Astrocyte (in vitro differentiated cells and primary cell): ENCODE measurements around the gene MATR3. TPM values are rescaled to one million over a fixed set of nuclear protein-coding genes. Genes with fewer than 3 reads are reported as not detected.

Source experiments
- DNase-seq: peaks from one replicate; pipeline ENCODE4 v3.0.0-alpha.2; 2010; ENCODE audit warnings: low read depth
- FAIRE-seq: peaks from 2 replicates; lab custom pipeline; 2011; peaks lifted over from hg19 to GRCh38; lab: Jason Lieb, UNC
- H2AFZ ChIP-seq: 2 replicates; pipeline ENCODE4 v1.6.0; 2012; ENCODE audit warnings: low read depth, low read length, inconsistent platforms
- H3K27ac ChIP-seq: 2 replicates; pipeline ENCODE4 v1.5.1; 2011; ENCODE audit warnings: low read depth, low read length, inconsistent platforms
- H3K27me3 ChIP-seq: 2 replicates; pipeline ENCODE4 v1.6.0; 2011; ENCODE audit warnings: low read length, inconsistent platforms; ENCODE audit not compliant: insufficient read depth
- H3K36me3 ChIP-seq: 2 replicates; pipeline ENCODE4 v1.5.1; 2011; ENCODE audit warnings: low read length, inconsistent platforms; ENCODE audit not compliant: insufficient read depth
- H3K4me1 ChIP-seq: 2 replicates; pipeline ENCODE4 v1.5.1; 2011; ENCODE audit warnings: low read length, inconsistent platforms; ENCODE audit not compliant: insufficient read depth
- H3K4me2 ChIP-seq: 2 replicates; pipeline ENCODE4 v1.6.0; 2012; ENCODE audit warnings: low read length, inconsistent platforms
- H3K4me3 ChIP-seq: 2 replicates; pipeline ENCODE4 v1.5.1; 2011; ENCODE audit warnings: low read depth, mild to moderate bottlenecking, low read length, inconsistent platforms; ENCODE audit not compliant: insufficient read depth
- H3K79me2 ChIP-seq: 2 replicates; pipeline ENCODE4 v1.6.0; 2012; ENCODE audit warnings: mild to moderate bottlenecking, low read length, inconsistent platforms; ENCODE audit not compliant: insufficient read depth
- H3K9ac ChIP-seq: 2 replicates; pipeline ENCODE4 v1.6.0; 2012; ENCODE audit warnings: mild to moderate bottlenecking, low read length, inconsistent platforms
- H3K9me3 ChIP-seq: 2 replicates; pipeline ENCODE4 v1.5.1; 2012; ENCODE audit warnings: low read depth, mild to moderate bottlenecking, low read length, inconsistent platforms; ENCODE audit not compliant: insufficient read depth
- H4K20me1 ChIP-seq: 2 replicates; pipeline ENCODE4 v1.6.0; 2012; ENCODE audit warnings: low read length, inconsistent platforms; ENCODE audit not compliant: insufficient read depth
- H3K27ac Mint-ChIP-seq: one replicate; pipeline ENCODE4 v1.8.0; 2021; ENCODE audit warnings: mild to moderate bottlenecking, mixed read lengths; ENCODE audit not compliant: unreplicated experiment
- H3K27me3 Mint-ChIP-seq: one replicate; pipeline ENCODE4 v1.8.0; 2021; ENCODE audit warnings: low read depth, mixed read lengths; ENCODE audit not compliant: unreplicated experiment
- H3K36me3 Mint-ChIP-seq: one replicate; pipeline ENCODE4 v1.8.0; 2021; ENCODE audit warnings: low read depth, mixed read lengths; ENCODE audit not compliant: unreplicated experiment
- H3K4me1 Mint-ChIP-seq: one replicate; pipeline ENCODE4 v1.8.0; 2021; ENCODE audit warnings: low read depth, mixed read lengths; ENCODE audit not compliant: unreplicated experiment
- H3K4me3 Mint-ChIP-seq: one replicate; pipeline ENCODE4 v1.8.0; 2021; ENCODE audit warnings: mild to moderate bottlenecking, moderate library complexity, mixed read lengths; ENCODE audit not compliant: unreplicated experiment
- H3K9me3 Mint-ChIP-seq: one replicate; pipeline ENCODE4 v1.8.0; 2021; ENCODE audit warnings: mild to moderate bottlenecking, mixed read lengths; ENCODE audit not compliant: unreplicated experiment
- EZH2 ChIP-seq: IDR thresholded peaks from 2 replicates; pipeline ENCODE4 v1.6.1; 2012; ENCODE audit warnings: mild to moderate bottlenecking, low read length, inconsistent platforms; ENCODE audit not compliant: insufficient read depth
- total RNA-seq: library from RNA; stranded (reverse); gene quantifications from 2 replicates; pipeline ENCODE4 v1.2.1, GENCODE V29; 2021
- TF ChIP-seq, protein P1 (sequence below): IDR thresholded peaks from 2 replicates; pipeline ENCODE4 v1.5.1; 2011; ENCODE audit warnings: low read depth, mild to moderate bottlenecking, inconsistent platforms, low read length, moderate library complexity; ENCODE audit not compliant: insufficient read depth

MATR3 gene
- total RNA-seq, 1 donor from 2014 or later: 126 TPM

DNA sequence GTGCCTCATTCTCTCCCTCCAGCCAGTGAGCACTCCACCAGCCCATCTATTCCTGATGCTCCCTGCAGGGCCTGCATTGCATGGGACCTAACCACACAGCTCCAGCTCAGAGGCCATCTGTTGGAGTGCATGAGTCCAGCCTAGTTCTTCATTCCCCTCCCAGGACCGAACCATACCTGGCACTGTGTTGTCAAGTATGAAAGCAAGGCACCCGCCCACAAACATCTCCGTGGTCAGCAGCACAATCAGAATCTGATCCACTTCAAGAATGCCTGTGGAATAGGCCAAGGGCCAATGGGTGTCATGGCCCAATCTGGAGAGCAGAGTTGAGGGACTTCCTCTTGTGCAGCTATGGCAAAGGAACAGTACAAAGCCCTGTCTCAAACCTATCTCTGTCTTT is 83.7 kb downstream of the MATR3 start:
- FAIRE-seq (no peak), DNase-seq (no peak)
- peaks cover 24% of the 10 kb centered on the region for H4K20me1 ChIP-seq
- H3K9ac ChIP-seq: no peak overlapping the region
- H3K9me3 ChIP-seq: no peaks in the 10 kb centered on the region
- Mint-ChIP-seq H3K4me1 (no peaks in the 10 kb centered on the region), H3K36me3 (peaks cover 32% of the 10 kb centered on the region), H3K27me3 (no peaks in the 10 kb centered on the region), H3K9me3 (no peaks in the 10 kb centered on the region), H3K27ac (peak overlapping the region; percentile 5), H3K4me3 (no peak overlapping the region)
- no peak overlapping the region for H3K27ac ChIP-seq
- no peak overlapping the region for H2AFZ ChIP-seq
- TF ChIP-seq, protein P1, sequence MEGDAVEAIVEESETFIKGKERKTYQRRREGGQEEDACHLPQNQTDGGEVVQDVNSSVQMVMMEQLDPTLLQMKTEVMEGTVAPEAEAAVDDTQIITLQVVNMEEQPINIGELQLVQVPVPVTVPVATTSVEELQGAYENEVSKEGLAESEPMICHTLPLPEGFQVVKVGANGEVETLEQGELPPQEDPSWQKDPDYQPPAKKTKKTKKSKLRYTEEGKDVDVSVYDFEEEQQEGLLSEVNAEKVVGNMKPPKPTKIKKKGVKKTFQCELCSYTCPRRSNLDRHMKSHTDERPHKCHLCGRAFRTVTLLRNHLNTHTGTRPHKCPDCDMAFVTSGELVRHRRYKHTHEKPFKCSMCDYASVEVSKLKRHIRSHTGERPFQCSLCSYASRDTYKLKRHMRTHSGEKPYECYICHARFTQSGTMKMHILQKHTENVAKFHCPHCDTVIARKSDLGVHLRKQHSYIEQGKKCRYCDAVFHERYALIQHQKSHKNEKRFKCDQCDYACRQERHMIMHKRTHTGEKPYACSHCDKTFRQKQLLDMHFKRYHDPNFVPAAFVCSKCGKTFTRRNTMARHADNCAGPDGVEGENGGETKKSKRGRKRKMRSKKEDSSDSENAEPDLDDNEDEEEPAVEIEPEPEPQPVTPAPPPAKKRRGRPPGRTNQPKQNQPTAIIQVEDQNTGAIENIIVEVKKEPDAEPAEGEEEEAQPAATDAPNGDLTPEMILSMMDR: no peak
- no peak for TF ChIP-seq EZH2
- no peak overlapping the region for H3K4me3 ChIP-seq
- peaks cover 13% of the 10 kb centered on the region for H3K4me1 ChIP-seq
- no peak overlapping the region for H3K4me2 ChIP-seq
- H3K36me3 ChIP-seq: no peaks in the 10 kb centered on the region
- H3K79me2 ChIP-seq: no peaks in the 10 kb centered on the region
- H3K27me3 ChIP-seq: no peaks in the 10 kb centered on the region

DNA sequence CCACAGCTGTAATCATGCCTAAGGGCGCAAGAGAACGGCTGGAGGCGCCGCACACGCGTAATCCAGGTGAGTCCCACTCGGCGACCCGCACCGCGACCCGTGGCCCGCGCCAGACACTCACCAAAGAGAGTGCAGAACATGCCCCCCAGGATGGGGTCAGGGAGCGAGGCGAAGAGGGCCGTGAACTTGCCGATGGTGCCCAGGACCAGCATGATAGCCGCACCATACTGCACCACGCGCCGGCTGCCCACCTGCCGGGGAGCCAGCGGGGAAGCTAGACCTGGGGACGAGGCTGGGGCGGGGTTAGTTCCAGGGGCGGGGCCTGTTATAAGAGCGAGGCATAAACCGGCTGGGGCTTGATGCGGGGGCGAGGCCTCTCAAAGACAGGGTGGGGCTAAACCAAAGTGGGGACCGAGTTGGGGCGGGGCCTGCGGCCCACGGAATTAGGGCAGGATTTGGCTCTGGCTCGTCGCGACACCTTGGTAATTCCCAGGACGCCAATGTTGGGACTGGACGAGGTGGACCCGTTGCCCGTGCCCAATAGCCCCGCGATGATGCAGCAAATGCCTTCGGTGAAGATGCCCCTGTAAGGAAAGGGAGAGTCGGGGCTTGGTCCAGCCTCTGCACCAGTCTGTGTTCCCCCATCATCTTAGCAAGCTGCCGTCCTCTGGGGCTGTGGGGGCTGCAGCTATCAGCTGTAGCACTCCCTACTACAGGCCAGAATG is 84.7 kb downstream of the MATR3 start:
- no peak overlapping the region for H2AFZ ChIP-seq
- H3K27me3 ChIP-seq: no peaks in the 10 kb centered on the region
- H3K4me3 ChIP-seq: no peak overlapping the region
- no peaks in the 10 kb centered on the region for H3K4me1 Mint-ChIP-seq
- no peak overlapping the region for H3K4me2 ChIP-seq
- no peaks in the 10 kb centered on the region for H3K9me3 ChIP-seq
- no peaks in the 10 kb centered on the region for H3K9me3 Mint-ChIP-seq
- H3K9ac ChIP-seq: no peak overlapping the region
- peaks cover 24% of the 10 kb centered on the region for H4K20me1 ChIP-seq
- no peaks in the 10 kb centered on the region for H3K27me3 Mint-ChIP-seq
- DNase-seq (no peak), FAIRE-seq (no peak)
- no peak overlapping the region for H3K27ac ChIP-seq
- H3K27ac Mint-ChIP-seq: no peak overlapping the region
- H3K79me2 ChIP-seq: no peaks in the 10 kb centered on the region
- no peak overlapping the region for H3K4me3 Mint-ChIP-seq
- peaks cover 27% of the 10 kb centered on the region for H3K36me3 Mint-ChIP-seq
- H3K4me1 ChIP-seq: peaks cover 13% of the 10 kb centered on the region
- H3K36me3 ChIP-seq: no peaks in the 10 kb centered on the region
- TF ChIP-seq, protein P1: no peak
- no peak for TF ChIP-seq EZH2

DNA sequence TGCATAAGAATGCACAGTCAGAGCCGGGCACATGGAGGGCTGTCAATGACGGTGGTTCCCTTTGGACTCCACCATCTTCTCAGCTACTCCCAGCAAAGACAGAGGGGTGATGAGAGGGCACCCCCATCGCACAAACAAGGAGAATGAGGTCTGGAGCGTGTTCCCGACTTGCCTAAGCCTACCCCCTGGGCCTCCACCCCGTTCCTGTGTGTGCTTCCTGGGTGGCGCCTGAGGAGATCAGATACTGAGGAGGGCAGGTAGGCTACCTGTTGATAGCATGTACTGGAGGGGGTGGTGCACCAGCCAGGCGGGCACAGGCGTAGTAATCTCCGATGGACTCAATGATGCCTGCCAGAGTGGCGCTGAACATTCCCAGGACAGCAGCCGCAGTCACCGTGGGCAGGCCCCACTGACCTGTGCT is 85.4 kb downstream of the MATR3 start:
- H3K9me3 ChIP-seq: no peaks in the 10 kb centered on the region
- no peak overlapping the region for H3K27ac ChIP-seq
- FAIRE-seq (no peak), DNase-seq (no peak)
- Mint-ChIP-seq H3K4me3 (no peak overlapping the region), H3K9me3 (no peaks in the 10 kb centered on the region), H3K27ac (no peak overlapping the region), H3K36me3 (peaks cover 20% of the 10 kb centered on the region), H3K27me3 (no peaks in the 10 kb centered on the region), H3K4me1 (no peaks in the 10 kb centered on the region)
- no peaks in the 10 kb centered on the region for H3K79me2 ChIP-seq
- no peak overlapping the region for H2AFZ ChIP-seq
- TF ChIP-seq, protein P1: no peak
- TF ChIP-seq EZH2: no peak
- H3K4me1 ChIP-seq: peaks cover 6% of the 10 kb centered on the region
- no peaks in the 10 kb centered on the region for H3K36me3 ChIP-seq
- no peak overlapping the region for H3K9ac ChIP-seq
- no peaks in the 10 kb centered on the region for H3K27me3 ChIP-seq
- H3K4me2 ChIP-seq: no peak overlapping the region
- H3K4me3 ChIP-seq: no peak overlapping the region
- H4K20me1 ChIP-seq: peaks cover 18% of the 10 kb centered on the region
